GM12864 (cell line): Measurements from ENCODE around the gene CCR7.

Source experiments
- DNase-seq: peaks from one replicate; pipeline ENCODE4 v3.0.0-alpha.2; 2011; ENCODE audit warnings: low read depth
- H3K4me3 ChIP-seq: 2 replicates; pipeline ENCODE4 v1.5.1; 2011; ENCODE audit warnings: mild to moderate bottlenecking, low read depth, low read length, control low read depth
- CTCF ChIP-seq: IDR thresholded peaks from 2 replicates; pipeline ENCODE4 v1.5.1; 2011; ENCODE audit warnings: low read depth, mild to moderate bottlenecking, moderate library complexity, low read length, control low read depth, inconsistent platforms; ENCODE audit errors: missing control alignments

CCR7 gene

GRCh38 chr17:40608061-40608581, 42.8 kb upstream of the CCR7 start:
- DNase-seq, result no peak
- H3K4me3 ChIP-seq, result no peak overlapping the region
- TF ChIP-seq CTCF, result no peak

- H3K4me3 ChIP-seq, result no peak overlapping the region
- DNase-seq, result no peak
- TF ChIP-seq CTCF, result no peak
Observed at GRCh38 chr17:40607641-40608040, 42.4 kb upstream of the CCR7 start.

- H3K4me3 ChIP-seq, result no peak overlapping the region
- no peak for TF ChIP-seq CTCF
- DNase-seq, result no peak
Observed at GRCh38 chr17:40606548-40607353, 41.5 kb upstream of the CCR7 start.

- no peak overlapping the region for H3K4me3 ChIP-seq
- no peak for DNase-seq
- TF ChIP-seq CTCF, result no peak
Observed at GRCh38 chr17:40605306-40605705, 40.0 kb upstream of the CCR7 start.

- DNase-seq, result no peak
- TF ChIP-seq CTCF, result no peak
- H3K4me3 ChIP-seq, result no peak overlapping the region
Observed at GRCh38 chr17:40604327-40605080, 39.2 kb upstream of the CCR7 start.

- DNase-seq, result peak; percentile 65
- H3K4me3 ChIP-seq, result no peak overlapping the region
- TF ChIP-seq CTCF, result no peak
Observed at GRCh38 chr17:40602445-40603443, 37.5 kb upstream of the CCR7 start.
